Activated CD4-positive, alpha-beta T cell treated with anti-CD3 and anti-CD28 coated beads, Interleukin-2, amount 10 ng/mL, durations not matched to agents 7 days and 5 days (primary cell): ENCODE data around the gene HDAC4. TPM values are rescaled to one million over a fixed set of nuclear protein-coding genes. Genes with fewer than 3 reads are reported as not detected.

Experiments
- CTCF ChIA-PET: fragments of 350-600 bp; sonication (Branson Sonifier 250); formaldehyde crosslinking; loops from one replicate; lab custom pipeline; 2021; ENCODE audit warnings: antibody characterized with exemption; lab: Charles Lee
- POLR2A ChIA-PET: fragments of 350-600 bp; sonication (Branson Sonifier 250); formaldehyde crosslinking; loops from one replicate; lab custom pipeline; 2021; ENCODE audit warnings: antibody characterized with exemption; lab: Charles Lee
- DNase-seq: peaks from one replicate; pipeline ENCODE4 v3.0.0-alpha.2; 2020
- H3K27ac Mint-ChIP-seq: one replicate; pipeline ENCODE4 v1.8.0; 2021; ENCODE audit warnings: mild to moderate bottlenecking, moderate library complexity, mixed read lengths
- H3K27me3 Mint-ChIP-seq: one replicate; pipeline ENCODE4 v1.8.0; 2021; ENCODE audit warnings: mixed read lengths
- H3K36me3 Mint-ChIP-seq: one replicate; pipeline ENCODE4 v1.8.0; 2021; ENCODE audit warnings: low read depth, mixed read lengths
- H3K4me1 Mint-ChIP-seq: one replicate; pipeline ENCODE4 v1.8.0; 2021; ENCODE audit warnings: mixed read lengths
- H3K4me3 Mint-ChIP-seq: one replicate; pipeline ENCODE4 v1.8.0; 2021; ENCODE audit warnings: mild to moderate bottlenecking, moderate library complexity, mixed read lengths
- H3K9me3 Mint-ChIP-seq: one replicate; pipeline ENCODE4 v1.8.0; 2021; ENCODE audit warnings: mixed read lengths
- total RNA-seq, 2 experiments: library from RNA; stranded (reverse); gene quantifications; one replicate each; pipeline ENCODE4 v1.2.3, GENCODE V29; 2021

Gene HDAC4
- total RNA-seq, 2 experiments from 2014 or later: 57.1 to 68.4 TPM

DNA sequence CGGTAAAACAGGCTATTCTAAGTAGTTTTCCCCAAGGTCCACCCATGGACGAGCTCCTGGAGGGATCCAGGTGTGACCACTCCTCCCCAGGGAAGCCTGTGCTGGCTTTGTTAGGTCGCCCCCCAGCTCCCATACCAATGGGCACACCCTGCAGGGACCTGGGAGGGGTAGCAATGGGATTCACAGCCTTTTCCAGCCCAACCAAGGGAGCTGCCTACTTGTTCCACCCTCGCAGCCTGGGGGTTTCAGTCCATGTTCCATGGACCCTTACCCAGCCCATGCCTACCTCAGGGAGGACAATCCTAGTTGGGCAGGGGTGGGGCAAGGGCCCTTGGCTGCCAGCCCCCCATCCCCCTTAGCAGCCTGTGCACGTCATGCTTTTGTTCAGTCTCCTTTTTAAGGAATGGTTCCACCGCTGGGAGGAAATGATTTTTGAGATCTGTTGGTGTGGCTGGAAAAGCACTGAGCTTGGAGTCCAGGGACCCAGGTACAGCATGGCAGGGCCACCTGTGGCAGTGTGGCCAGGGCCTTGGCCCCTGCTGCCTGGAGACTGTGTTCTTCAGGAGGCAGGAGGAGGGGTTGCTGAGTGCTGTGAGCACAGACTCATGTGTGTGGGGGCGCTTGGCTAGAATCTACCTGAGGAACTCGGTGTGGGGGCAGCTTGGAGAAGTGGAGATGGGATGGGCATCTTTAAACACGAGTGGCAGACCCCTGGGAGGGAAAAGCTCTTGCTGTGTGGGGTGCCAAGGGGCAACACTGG, 386.2 kb downstream of the HDAC4 start:
- Mint-ChIP-seq H3K27ac (no peak overlapping the region), H3K27me3 (peaks cover under 1% of the 10 kb centered on the region), H3K4me3 (no peak overlapping the region), H3K4me1 (no peaks in the 10 kb centered on the region), H3K9me3 (no peaks in the 10 kb centered on the region), H3K36me3 (no peaks in the 10 kb centered on the region)
- no peak for DNase-seq
- CTCF ChIA-PET: no interaction called here
- POLR2A ChIA-PET: no interaction called here

- H3K4me3 Mint-ChIP-seq: no peak overlapping the region
- CTCF ChIA-PET: interaction anchor here (0.9 kb wide), 1 partner anchor 419 kb away, joined by 4 read pairs; no protein-coding TSS in a partner anchor
These were observed 387.2 kb downstream of the HDAC4 start for GRCh38 chr2:239013678-239013976.

DNA sequence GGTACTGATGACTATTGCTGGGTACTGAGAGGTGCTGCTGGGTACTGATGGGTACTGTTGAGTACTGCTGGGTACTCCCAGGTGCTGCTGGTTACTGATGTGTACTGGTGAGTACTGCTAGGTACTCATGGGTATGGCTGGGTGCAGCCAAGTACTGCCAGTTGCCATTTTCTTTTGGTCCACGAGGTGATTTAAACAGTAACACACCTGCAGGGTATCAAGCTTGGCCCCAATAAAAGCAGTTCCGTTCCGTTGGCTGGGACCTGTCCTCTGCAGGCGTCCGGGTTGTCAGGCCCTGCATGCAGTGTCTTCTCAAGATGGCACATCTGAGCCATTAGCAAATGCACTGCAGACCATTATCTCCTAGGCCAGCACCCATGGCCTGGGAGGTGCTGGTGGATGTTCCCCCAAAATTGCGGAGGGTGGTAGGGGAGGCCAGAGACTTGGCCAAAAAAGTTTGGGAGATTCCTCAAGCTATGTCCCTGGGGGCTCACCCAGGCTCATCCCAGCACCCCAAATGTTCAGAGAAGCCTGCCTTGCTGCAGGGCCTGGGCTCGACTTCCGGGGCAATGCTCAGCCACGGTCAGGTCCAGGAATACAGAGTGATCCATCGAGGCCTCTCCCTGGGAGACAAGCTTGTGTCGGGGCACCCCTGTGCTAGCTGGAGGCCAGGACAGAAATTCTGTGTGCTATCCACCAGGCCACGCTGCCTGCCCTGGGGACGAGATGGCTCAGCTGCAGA, 387.7 kb downstream of the HDAC4 start:
- H3K4me1 Mint-ChIP-seq: no peaks in the 10 kb centered on the region
- H3K4me3 Mint-ChIP-seq: no peak overlapping the region
- H3K27ac Mint-ChIP-seq: no peak overlapping the region
- peaks cover 4% of the 10 kb centered on the region for H3K27me3 Mint-ChIP-seq
- H3K36me3 Mint-ChIP-seq: no peaks in the 10 kb centered on the region
- no peaks in the 10 kb centered on the region for H3K9me3 Mint-ChIP-seq
- no peak for DNase-seq
- CTCF ChIA-PET: interaction anchor here (0.9 kb wide), 1 partner anchor 419 kb away, joined by 4 read pairs; no protein-coding TSS in a partner anchor
- POLR2A ChIA-PET: no interaction called here

More at GRCh38 chr2:239013678-239013976, 387.2 kb downstream of the HDAC4 start:
- peaks cover 4% of the 10 kb centered on the region for H3K27me3 Mint-ChIP-seq
- POLR2A ChIA-PET: no interaction called here
- H3K36me3 Mint-ChIP-seq: no peaks in the 10 kb centered on the region
- no peaks in the 10 kb centered on the region for H3K4me1 Mint-ChIP-seq
- no peaks in the 10 kb centered on the region for H3K9me3 Mint-ChIP-seq
- no peak overlapping the region for H3K27ac Mint-ChIP-seq
- DNase-seq: no peak

DNA sequence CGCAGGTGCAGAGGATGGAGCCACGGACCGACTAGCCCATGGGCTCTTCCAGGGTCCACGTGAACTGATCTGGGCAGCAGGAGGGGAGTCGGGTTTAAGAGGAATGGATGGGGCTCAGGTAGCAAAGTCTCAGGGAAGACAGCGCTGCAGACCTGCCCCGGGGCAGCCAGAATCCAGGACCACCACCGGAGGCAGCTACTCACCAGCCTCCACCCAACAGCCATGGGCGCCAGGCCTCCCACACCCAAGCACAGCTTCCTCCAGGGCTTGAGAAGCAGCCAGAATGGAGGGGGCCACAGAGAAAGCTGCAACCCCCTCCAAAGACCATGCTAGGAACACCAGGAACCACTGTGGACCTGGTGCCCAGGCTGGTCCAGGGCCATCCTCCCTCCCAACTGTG, 388.6 kb downstream of the HDAC4 start:
- ChIA-PET POLR2A (no interaction called here), CTCF (interaction anchor here (1.3 kb wide), 1 partner anchor 10 kb away, joined by 3 read pairs; no protein-coding TSS in a partner anchor)
- no peak for DNase-seq
- Mint-ChIP-seq H3K9me3 (no peaks in the 10 kb centered on the region), H3K27me3 (peaks cover 4% of the 10 kb centered on the region), H3K27ac (no peak overlapping the region), H3K4me1 (no peaks in the 10 kb centered on the region), H3K36me3 (no peaks in the 10 kb centered on the region), H3K4me3 (no peak overlapping the region)

DNA sequence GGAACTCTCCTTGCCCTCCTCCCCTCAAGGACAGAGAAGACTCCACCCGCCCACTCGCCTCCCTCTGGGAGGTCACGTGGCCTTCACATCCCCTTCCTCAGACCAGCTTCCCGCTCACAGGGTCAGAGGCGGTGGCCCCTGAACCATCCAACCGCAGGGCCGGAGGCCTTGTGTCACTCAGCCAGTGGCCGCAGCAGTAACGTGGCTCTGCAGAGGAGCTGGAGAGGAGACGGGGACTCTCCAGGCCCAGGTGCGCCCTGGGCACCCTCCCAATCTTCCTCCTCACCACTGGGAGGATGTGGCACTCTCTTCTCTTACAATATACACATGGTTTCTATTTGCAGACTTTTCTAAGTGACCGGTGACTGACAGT, 391.2 kb downstream of the HDAC4 start:
- Mint-ChIP-seq H3K27me3 (peaks cover 11% of the 10 kb centered on the region), H3K4me1 (no peaks in the 10 kb centered on the region), H3K9me3 (no peaks in the 10 kb centered on the region), H3K36me3 (no peaks in the 10 kb centered on the region), H3K27ac (no peak overlapping the region), H3K4me3 (no peak overlapping the region)
- DNase-seq: no peak
- ChIA-PET CTCF (no interaction called here), POLR2A (no interaction called here)

DNA sequence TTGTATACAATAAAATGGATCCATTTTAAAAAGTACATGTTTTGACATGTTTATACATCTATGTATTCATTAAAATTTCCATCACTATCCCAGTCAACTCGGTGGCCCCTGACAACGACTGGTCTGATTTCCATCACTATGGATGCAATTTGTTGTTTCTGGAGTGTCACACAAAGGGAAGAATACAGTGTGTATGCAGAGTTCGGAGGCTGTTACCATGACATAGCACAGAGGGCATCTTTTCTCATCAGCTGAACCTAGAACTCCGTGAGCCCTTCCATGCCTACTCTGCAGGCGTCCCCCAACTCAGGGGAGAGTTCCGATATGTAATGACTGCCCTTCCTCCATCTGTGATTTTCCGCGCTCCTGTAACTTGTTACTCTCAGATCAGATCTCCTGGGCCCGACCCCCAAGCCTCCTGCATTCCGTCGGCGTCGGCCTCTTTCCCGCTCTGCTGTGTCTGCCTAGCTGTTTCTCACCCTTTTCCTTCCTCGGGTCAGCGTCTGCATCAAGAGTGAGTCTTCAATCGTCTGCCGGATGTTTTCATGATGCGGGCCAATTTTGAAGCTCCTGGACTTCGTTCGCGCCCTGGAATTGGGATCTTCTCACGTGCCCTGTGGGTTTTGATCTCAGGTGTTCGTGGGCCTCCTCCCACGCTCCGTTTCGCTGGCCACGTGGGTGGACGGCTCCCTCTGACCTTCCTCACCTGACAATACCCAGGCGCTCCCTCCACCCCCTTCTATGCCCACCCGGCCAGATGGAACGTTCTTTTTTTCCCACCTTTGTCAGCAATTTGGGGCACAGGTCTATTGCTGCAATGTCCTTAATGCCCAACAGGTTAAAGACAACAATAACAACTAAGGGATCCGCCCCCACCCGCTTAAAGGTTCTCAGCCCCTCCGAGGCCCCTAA, 391.9 kb downstream of the HDAC4 start:
- Mint-ChIP-seq H3K9me3 (no peaks in the 10 kb centered on the region), H3K27me3 (peaks cover 11% of the 10 kb centered on the region), H3K4me1 (no peaks in the 10 kb centered on the region), H3K4me3 (no peak overlapping the region), H3K27ac (no peak overlapping the region), H3K36me3 (no peaks in the 10 kb centered on the region)
- DNase-seq: no peak
- ChIA-PET POLR2A (no interaction called here), CTCF (no interaction called here)

DNA sequence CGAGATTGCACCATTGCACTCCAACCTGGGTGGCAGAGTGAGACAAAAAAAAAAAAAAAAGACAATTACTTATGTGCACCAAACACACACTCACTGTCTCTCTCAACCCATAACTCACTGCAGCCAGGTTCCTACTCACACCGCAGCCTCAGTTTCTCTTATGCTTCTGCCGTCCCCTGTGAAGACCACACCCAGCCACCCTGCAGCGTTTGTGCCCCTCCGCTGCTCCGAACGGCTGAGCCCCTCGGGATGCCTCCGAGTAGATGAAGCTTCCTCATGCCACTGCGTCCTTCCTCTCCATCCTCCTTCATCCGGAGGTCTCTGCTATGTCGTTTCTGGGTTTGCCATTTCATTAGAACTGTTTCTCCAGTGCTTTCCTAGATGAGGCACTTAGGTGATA, 392.8 kb downstream of the HDAC4 start:
- ChIA-PET POLR2A (interaction anchor here (0.6 kb wide), 1 partner anchor 937 kb away, joined by 4 read pairs; no protein-coding TSS in a partner anchor), CTCF (no interaction called here)
- Mint-ChIP-seq H3K36me3 (no peaks in the 10 kb centered on the region), H3K4me3 (no peak overlapping the region), H3K9me3 (no peaks in the 10 kb centered on the region), H3K27me3 (peaks cover 11% of the 10 kb centered on the region), H3K27ac (no peak overlapping the region), H3K4me1 (no peaks in the 10 kb centered on the region)
- no peak for DNase-seq

DNA sequence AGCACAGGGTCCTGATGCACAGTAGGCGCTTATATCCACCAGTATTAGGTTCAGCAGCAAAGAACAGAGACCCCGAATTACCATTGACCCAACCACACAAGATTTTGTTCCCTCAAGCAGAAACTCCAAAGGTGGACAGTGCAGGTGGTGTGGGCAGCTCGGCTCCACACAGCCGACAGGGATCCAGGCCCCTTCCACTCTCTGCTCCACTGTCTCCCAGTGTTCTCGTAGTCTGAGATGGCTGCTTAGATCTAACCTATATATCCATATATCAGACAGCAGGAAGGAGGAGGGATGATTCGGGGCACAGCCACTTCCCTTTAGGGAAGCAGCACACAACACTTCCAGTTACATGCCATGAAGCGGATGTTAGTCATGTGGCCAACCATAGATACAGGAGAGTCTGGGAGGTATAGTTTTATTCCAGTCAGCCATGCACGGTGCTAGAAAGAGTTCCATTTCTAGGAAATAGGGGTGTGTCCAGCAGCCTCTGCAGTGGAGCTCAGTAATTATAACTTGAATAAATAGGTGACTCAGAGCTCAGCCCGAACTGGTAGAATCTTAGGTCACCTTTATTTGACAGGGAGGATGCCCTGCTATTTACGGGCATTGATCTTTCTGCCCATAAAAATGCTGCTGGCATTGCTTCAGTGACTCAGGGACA, 394.1 kb downstream of the HDAC4 start:
- Mint-ChIP-seq H3K27ac (no peak overlapping the region), H3K4me3 (no peak overlapping the region), H3K27me3 (peaks cover 11% of the 10 kb centered on the region), H3K9me3 (no peaks in the 10 kb centered on the region), H3K4me1 (no peaks in the 10 kb centered on the region), H3K36me3 (no peaks in the 10 kb centered on the region)
- ChIA-PET POLR2A (no interaction called here), CTCF (no interaction called here)
- no peak for DNase-seq

DNA sequence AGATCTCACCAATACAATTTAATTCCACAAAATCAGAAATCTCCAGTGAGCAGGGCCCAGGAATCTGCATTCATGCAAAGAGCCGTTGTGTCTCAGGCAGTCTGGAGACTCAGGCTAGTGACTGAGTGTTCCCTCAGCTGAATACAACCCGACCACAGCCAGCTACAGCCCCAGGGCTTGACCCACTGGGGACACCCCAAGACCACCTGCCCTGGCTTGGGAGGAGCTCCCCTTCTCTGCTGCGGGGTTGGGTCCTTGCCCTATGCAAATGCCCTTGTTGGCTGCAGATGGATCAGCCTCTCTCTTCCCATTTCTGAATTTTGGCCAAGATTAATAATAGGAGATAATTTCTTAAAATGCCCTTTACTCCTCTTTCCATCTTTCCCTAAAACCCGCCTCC, 395.2 kb downstream of the HDAC4 start:
- POLR2A ChIA-PET: no interaction called here
- Mint-ChIP-seq H3K27ac (no peak overlapping the region), H3K4me3 (no peak overlapping the region), H3K36me3 (no peaks in the 10 kb centered on the region), H3K4me1 (no peaks in the 10 kb centered on the region), H3K27me3 (peaks cover 11% of the 10 kb centered on the region), H3K9me3 (no peaks in the 10 kb centered on the region)
- DNase-seq: no peak
- CTCF ChIA-PET: no interaction called here

DNA sequence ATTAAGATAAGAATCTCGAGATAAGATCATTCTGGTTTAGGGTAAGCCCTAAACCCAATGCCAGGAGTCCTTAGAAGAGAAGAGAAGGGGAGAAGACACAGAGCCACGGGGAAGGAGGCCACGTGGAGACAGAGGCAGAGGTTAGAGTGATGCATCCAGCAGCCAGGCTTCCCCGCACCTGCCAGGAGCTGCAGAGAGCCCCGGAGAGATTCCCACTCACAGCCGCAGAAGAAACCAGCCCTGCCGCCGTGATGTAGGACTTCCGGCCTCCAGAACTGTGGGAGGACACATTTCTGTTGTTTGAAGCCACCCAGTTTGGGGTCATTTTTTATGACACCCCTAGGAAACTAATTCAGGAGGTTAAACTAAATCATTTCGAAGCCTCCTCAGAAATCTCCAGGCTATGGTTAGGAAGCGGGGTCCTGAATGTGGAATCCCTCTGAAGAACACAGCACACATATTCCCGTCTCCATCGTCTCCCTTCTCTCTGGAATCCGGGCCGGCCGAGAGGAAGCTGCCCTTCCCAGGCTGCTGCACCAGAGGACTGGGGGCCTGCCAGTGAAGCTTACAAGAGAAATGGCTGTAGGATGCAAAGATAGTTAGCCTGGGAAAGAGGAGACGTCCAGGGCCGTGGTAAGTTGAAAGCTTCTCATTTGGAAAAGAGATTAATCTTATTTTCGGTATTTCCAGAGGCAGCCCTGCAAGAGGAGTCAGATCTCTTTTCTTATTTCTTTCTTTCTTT, 396.4 kb downstream of the HDAC4 start:
- Mint-ChIP-seq H3K4me1 (no peaks in the 10 kb centered on the region), H3K36me3 (no peaks in the 10 kb centered on the region), H3K27me3 (peaks cover 11% of the 10 kb centered on the region), H3K27ac (no peak overlapping the region), H3K9me3 (no peaks in the 10 kb centered on the region), H3K4me3 (no peak overlapping the region)
- ChIA-PET POLR2A (no interaction called here), CTCF (no interaction called here)
- DNase-seq: no peak

DNA sequence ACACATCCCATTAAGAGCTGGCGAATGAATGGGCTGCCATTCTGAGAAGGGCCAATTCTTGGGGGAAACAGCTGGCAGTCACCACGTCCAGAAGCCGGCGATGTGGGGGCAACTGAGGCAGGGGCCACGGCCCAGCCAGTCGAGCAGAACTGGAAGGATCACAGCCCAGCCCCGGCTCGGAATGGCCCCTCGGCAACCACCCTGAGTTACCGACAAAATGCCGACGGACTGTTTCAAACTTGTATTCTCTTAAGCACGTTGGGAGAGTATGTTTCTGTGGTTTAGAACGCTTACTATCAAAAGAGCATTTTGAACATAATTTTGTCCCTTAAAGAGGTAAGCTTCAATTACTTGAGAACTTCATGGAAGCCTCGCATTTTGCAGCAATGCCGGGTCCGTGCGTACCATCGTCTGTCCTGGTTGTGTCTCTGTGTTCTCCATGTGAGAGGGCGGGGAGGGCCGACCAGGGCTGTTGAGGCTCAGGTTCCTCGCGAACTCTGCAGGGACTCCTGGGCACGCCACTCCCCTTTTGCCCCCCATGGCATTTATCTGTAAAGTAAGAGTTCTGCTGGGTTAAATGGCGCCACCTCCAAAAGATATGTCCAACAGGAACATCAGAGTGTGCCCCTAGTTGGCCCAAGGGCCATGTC, 397.1 kb downstream of the HDAC4 start:
- ChIA-PET POLR2A (no interaction called here), CTCF (no interaction called here)
- H3K36me3 Mint-ChIP-seq: no peaks in the 10 kb centered on the region
- H3K27me3 Mint-ChIP-seq: peaks cover 8% of the 10 kb centered on the region
- no peak for DNase-seq
- H3K9me3 Mint-ChIP-seq: no peaks in the 10 kb centered on the region
- H3K4me1 Mint-ChIP-seq: no peaks in the 10 kb centered on the region
- H3K27ac Mint-ChIP-seq: no peak overlapping the region
- H3K4me3 Mint-ChIP-seq: no peak overlapping the region
